HL-60 (cell line): ENCODE data around the gene CLIC3.
"Not testable (repeated sequence)": the region's sequence is repeated elsewhere in the genome, so short reads cannot be mapped to it uniquely, and the experiment has no call there.

Source experiments
- DNase-seq, 2 experiments: peaks; one replicate each; pipeline ENCODE4 v3.0.0-alpha.2; 2010 to 2020; ENCODE audit warnings: low read depth in 1 of 2, low spot score in 1 of 2
- H3K27ac ChIP-seq: fragments of 250-450 bp; sonication (Bioruptor Pico); replicated peaks from 2 replicates; pipeline ENCODE4 v1.5.1; 2020; ENCODE audit warnings: mild to moderate bottlenecking, moderate library complexity
- H3K27me3 ChIP-seq: fragments of 250-450 bp; sonication (Bioruptor Pico); 2 replicates; pipeline ENCODE4 v1.5.1; 2021; ENCODE audit warnings: mild to moderate bottlenecking, moderate library complexity; ENCODE audit not compliant: insufficient read depth, poor library complexity, severe bottlenecking
- H3K4me3 ChIP-seq: replicated peaks from 2 replicates; pipeline ENCODE4 v1.5.1; 2011; ENCODE audit warnings: mild to moderate bottlenecking, control low read depth, low read length; ENCODE audit not compliant: insufficient read depth
- CTCF ChIP-seq: IDR thresholded peaks from one replicate; pipeline ENCODE4 v1.5.1; 2011; ENCODE audit warnings: low read length, control low read depth, inconsistent platforms; ENCODE audit not compliant: insufficient read depth
- GABPA ChIP-seq: IDR thresholded peaks from 2 replicates; pipeline ENCODE4 v1.6.1; 2012; ENCODE audit warnings: low read depth
- POLR2AphosphoS5 ChIP-seq: IDR thresholded peaks from 2 replicates; pipeline ENCODE4 v1.6.1; 2012; ENCODE audit warnings: low read depth
- REST ChIP-seq: IDR thresholded peaks from 2 replicates; pipeline ENCODE4 v1.6.1; 2012; ENCODE audit warnings: low read depth; ENCODE audit not compliant: insufficient replicate concordance
- SPI1 ChIP-seq: IDR thresholded peaks from 2 replicates; pipeline ENCODE4 v1.6.1; 2012; ENCODE audit warnings: low read depth, mild to moderate bottlenecking, borderline replicate concordance

The CLIC3 gene

GRCh38 chr9:137007816-137008270 is 11.5 kb upstream of the CLIC3 start:
- no peak for TF ChIP-seq CTCF
- no peak for TF ChIP-seq SPI1
- no peak for TF ChIP-seq GABPA
- TF ChIP-seq POLR2AphosphoS5, result no peak
- TF ChIP-seq REST, result no peak

GRCh38 chr9:137007108-137007815 is 10.9 kb upstream of the CLIC3 start:
- no peak overlapping the region for H3K27ac ChIP-seq
- H3K27me3 ChIP-seq, result no peaks in the 10 kb centered on the region
- TF ChIP-seq REST, result no peak
- no peak for TF ChIP-seq GABPA
- TF ChIP-seq SPI1, result no peak
- no peak for TF ChIP-seq CTCF
- no peak for TF ChIP-seq POLR2AphosphoS5
- no peak for DNase-seq
- no peak overlapping the region for H3K4me3 ChIP-seq

More at GRCh38 chr9:137007816-137008270, 11.5 kb upstream of the CLIC3 start:
- Histone ChIP-seq H3K4me3 (no peak overlapping the region), H3K27ac (no peak overlapping the region), H3K27me3 (no peaks in the 10 kb centered on the region)
- no peak for DNase-seq

- Histone ChIP-seq H3K27me3 (no peaks in the 10 kb centered on the region), H3K4me3 (no peak overlapping the region), H3K27ac (no peak overlapping the region)
- no peak for DNase-seq
- no peak for TF ChIP-seq REST
- no peak for TF ChIP-seq CTCF
- TF ChIP-seq GABPA, result no peak
- TF ChIP-seq POLR2AphosphoS5, result no peak
- TF ChIP-seq SPI1, result no peak
These were observed 10.0 kb upstream of the CLIC3 start for GRCh38 chr9:137006116-137007003.

GRCh38 chr9:137004285-137004684 is 7.9 kb upstream of the CLIC3 start:
- peak in 1 of 2 experiments; percentile 46 for DNase-seq
- H3K27ac ChIP-seq, H3K27me3 ChIP-seq, H3K4me3 ChIP-seq: not testable (repeated sequence)
